ENCODE measurements around the gene GABRA4.

DNA sequence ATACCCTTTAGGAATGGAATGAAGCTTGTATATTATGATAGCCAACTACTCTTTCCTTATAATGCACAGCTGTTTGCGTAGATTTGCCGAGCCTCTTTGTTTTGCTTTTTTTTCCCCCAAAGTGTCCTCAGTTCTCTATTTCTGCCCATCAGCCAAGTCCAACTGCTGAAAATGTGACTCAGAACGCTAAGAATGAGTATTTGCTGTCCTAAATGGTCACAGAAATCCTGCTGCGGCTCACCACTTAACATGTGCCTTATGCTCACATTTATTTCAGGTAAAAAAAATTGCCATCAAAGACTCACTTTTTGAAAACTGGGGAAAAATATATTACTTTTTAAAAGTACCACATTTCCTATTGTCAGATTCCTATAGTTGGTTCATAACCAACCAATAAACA, 36.9 kb downstream of the GABRA4 start:
- TF ChIP-seq POLR2A (IDR thresholded peaks at IDR 0.05): no peak
- no peak for TF ChIP-seq CTCF (IDR thresholded peaks at IDR 0.05)
